Body of pancreas (tissue), 4 donors: ENCODE results near the gene ASMTL. TPM values are rescaled to one million over a fixed set of nuclear protein-coding genes. Genes with fewer than 3 reads are reported as not detected.

Source experiments
- ATAC-seq: fragments of 150-250 bp; one replicate; pipeline ENCODE4 v1.9.1; 2016
- DNase-seq, 4 donors: peaks; one replicate each; pipeline ENCODE4 v3.0.0-alpha.2; 2019
- H3K27ac ChIP-seq, 4 donors: fragments of 200-600 bp; sonication (generic); 1 replicate in 3 of 4; 2 replicates in 1 of 4; pipeline versions ENCODE4 v1.5.1 to v1.6.1; 2016 to 2019; ENCODE audit warnings: mild to moderate bottlenecking in 1 of 4, mixed read lengths in 1 of 4, moderate library complexity in 1 of 4
- H3K27me3 ChIP-seq, 2 donors: fragments of 200-600 bp; sonication (generic); one replicate each; pipeline ENCODE4 v1.6.0; 2016; ENCODE audit warnings: mild to moderate bottlenecking in 1 of 2
- H3K36me3 ChIP-seq, 2 donors: fragments of 200-600 bp; sonication (generic); replicated peaks in 1 of 2; 2 replicates each; pipeline ENCODE4 v1.5.1; 2016; ENCODE audit warnings: low read depth in 2 of 2; ENCODE audit not compliant: insufficient read depth in 1 of 2
- H3K4me1 ChIP-seq: fragments of 200-600 bp; sonication (generic); one replicate; pipeline ENCODE4 v1.6.0; 2016
- H3K4me3 ChIP-seq, 2 donors: fragments of 200-600 bp; sonication (generic); 1 replicate in 1 of 2; 2 replicates in 1 of 2; pipeline ENCODE4 v1.5.1; 2016 to 2019
- H3K9me3 ChIP-seq, 3 donors: fragments of 200-600 bp; sonication (generic); 1 replicate in 2 of 3; 2 replicates in 1 of 3; pipeline ENCODE4 v1.5.1; 2016
- POLR2A ChIP-seq, 3 donors: fragments of 450-650 bp; IDR thresholded peaks; one replicate each; pipeline ENCODE4 v1.6.1; 2016; ENCODE audit warnings: antibody characterized with exemption in 3 of 3, mild to moderate bottlenecking in 2 of 3
- WGBS, 2 donors: methylation state at CpG; one replicate each; pipeline ENCODE4 v1.1.5; 2017; 5-methylcytosine and 5-hydroxymethylcytosine counted together
- intact Hi-C: fragments of 100-400 bp; cut with DNase I; formaldehyde crosslinking; loops from one replicate; pipeline ENCODE4 v1.15.1; 2023
- total RNA-seq, 2 donors: library from RNA; depleted of rRNA; stranded (reverse); fragments of >200 nt; gene quantifications; one replicate each; pipeline ENCODE4 v1.1.0, GENCODE V29; 2016
- TF ChIP-seq, protein P1 (sequence below), 7 experiments: fragments of 450-650 bp in 4 of 7; fragments of 200-600 bp in 3 of 7; sonication (generic) in 3 of 7; IDR thresholded peaks; one replicate each; pipeline ENCODE4 v1.5.1; 2016 to 2019; ENCODE audit warnings: antibody characterized with exemption in 7 of 7

ASMTL gene
- total RNA-seq, 2 donors from 2014 or later = 16.5 to 18.9 TPM

DNA sequence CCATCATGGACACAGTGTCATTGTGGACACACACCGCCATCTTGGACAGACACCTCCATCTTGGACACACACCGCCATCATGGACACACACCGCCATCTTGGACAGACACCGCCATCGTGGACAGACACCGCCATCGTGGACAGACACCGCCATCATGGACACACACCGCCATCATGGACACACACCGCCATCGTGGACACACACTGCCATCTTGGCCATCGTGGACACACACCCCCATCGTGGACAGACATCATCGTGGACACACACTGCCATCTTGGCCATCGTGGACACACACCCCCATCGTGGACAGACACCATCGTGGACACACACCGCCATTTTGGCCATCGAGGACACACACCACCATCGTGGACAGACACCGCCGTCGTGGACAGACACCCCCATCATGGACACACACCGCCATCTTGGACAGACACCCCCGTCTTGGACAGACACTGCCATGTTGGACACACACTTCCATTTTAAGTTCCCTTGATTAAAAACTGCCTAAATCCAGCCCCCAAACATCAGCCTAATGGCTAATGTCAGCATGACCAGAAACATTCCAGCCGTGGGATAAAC lies 9.1 kb downstream of the ASMTL start:
- DNase-seq = peak in 1 of 4 donors; percentile 1
- Histone ChIP-seq H3K4me3 (no peak overlapping the region), H3K27me3 (no peaks in the 10 kb centered on the region), H3K9me3 (no peaks in the 10 kb centered on the region), H3K27ac (no peak overlapping the region), H3K36me3 (peaks cover 0 to 2% of the 10 kb centered on the region in 2 donors), H3K4me1 (no peaks in the 10 kb centered on the region)
- intact Hi-C loops = no loop called here
- no peak for TF ChIP-seq POLR2A (IDR thresholded peaks at IDR 0.05)
- TF ChIP-seq, protein P1, sequence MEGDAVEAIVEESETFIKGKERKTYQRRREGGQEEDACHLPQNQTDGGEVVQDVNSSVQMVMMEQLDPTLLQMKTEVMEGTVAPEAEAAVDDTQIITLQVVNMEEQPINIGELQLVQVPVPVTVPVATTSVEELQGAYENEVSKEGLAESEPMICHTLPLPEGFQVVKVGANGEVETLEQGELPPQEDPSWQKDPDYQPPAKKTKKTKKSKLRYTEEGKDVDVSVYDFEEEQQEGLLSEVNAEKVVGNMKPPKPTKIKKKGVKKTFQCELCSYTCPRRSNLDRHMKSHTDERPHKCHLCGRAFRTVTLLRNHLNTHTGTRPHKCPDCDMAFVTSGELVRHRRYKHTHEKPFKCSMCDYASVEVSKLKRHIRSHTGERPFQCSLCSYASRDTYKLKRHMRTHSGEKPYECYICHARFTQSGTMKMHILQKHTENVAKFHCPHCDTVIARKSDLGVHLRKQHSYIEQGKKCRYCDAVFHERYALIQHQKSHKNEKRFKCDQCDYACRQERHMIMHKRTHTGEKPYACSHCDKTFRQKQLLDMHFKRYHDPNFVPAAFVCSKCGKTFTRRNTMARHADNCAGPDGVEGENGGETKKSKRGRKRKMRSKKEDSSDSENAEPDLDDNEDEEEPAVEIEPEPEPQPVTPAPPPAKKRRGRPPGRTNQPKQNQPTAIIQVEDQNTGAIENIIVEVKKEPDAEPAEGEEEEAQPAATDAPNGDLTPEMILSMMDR (IDR thresholded peaks at IDR 0.05) = no peak
- ATAC-seq = no peak
- 80 to 85% methylated on average over 18 to 26 of the region's 26 CpGs for WGBS, 2 donors

DNA sequence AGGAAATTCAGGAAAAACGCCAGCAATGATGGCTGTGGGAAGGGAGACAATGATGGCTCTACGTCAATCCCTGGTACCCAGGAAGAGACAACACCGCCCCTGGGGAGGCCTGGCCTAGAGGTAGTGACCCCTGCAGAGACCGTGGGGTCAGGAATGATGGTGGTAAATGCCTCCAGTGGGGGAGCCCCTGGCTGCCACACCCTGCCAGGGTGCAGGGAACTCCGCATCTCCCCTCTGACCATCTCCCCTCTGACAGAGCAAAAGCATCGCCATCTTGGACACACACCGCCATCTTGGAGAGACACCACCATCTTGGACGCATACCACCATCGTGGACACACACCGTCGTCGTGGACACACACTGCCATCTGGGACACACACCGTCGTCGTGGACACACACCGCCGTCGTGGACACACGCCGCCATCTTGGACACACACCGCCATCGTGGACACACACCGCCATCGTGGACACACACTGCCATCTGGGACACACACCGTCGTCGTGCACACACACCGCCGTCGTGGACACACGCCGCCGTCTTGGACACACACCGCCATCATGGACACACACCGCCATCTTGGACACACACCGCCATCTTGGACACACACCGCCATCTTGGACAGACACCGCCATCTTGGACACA lies 9.9 kb downstream of the ASMTL start:
- WGBS, 2 donors = 82 to 84% methylated on average over 30 to 34 of the region's 38 CpGs
- Histone ChIP-seq H3K36me3 (peaks cover 0 to 3% of the 10 kb centered on the region in 2 donors), H3K4me1 (no peaks in the 10 kb centered on the region), H3K9me3 (no peaks in the 10 kb centered on the region), H3K4me3 (no peak overlapping the region), H3K27me3 (no peaks in the 10 kb centered on the region), H3K27ac (no peak overlapping the region)
- DNase-seq (no peak), ATAC-seq (no peak)
- no peak for TF ChIP-seq POLR2A (IDR thresholded peaks at IDR 0.05)
- TF ChIP-seq, protein P1 (IDR thresholded peaks at IDR 0.05) = no peak
- intact Hi-C loops = no loop called here

DNA sequence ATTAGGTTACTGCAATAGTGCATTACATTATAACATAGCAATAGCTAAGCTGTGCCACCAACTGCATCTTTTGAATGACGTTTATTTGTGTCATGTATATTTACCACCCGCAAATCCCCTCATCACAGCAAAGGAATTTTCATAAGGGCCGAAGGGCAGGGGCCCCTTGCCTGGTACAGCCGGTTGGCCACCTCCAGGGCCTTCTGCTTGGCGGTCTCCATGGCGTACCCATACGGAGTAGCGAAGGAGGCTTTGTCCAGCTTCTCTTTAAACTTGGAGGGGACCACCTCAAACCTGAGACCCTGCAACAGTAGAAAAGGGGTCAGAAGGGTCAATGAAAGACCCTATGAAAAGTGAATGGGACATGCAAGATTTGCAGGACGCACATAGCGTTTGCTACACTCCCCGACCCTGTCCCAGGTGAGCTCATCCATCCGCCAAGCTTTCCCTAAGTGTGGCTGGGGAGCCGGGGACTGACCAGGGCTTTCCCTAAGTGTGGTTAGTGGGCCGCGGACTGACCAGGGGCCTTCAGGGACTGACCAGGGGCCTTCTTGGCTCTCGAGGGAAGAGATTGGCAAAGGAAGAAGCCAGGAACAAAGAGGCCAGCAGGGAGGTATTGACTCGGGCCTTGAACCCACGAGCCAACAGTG lies 10.6 kb downstream of the ASMTL start:
- intact Hi-C loops = no loop called here
- H3K4me3 ChIP-seq = no peak overlapping the region

DNA sequence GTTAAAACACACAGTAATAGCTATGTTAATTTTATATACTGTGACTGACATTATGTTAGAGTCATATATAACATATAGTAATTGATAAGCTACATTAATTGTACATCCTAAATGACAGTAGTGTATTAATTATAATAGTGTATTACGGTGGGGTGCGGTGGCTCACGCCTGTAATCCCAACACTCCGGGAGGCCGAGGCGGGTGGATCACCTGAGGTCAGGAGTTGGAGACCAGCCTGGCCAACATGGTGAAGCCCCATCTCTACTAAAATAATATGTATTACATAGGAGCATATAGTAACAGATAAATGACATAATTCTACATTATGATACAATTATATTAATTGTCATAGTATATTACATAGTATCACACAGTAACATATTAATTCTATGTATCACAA lies 12.2 kb downstream of the ASMTL start:
- Histone ChIP-seq H3K4me3 (no peak overlapping the region), H3K4me1 (no peaks in the 10 kb centered on the region), H3K36me3 (peaks cover 0 to 3% of the 10 kb centered on the region in 2 donors), H3K27me3 (no peaks in the 10 kb centered on the region), H3K27ac (no peak overlapping the region), H3K9me3 (no peaks in the 10 kb centered on the region)
- intact Hi-C loops = no loop called here
- no peak for TF ChIP-seq POLR2A (IDR thresholded peaks at IDR 0.05)
- TF ChIP-seq, protein P1 (IDR thresholded peaks at IDR 0.05) = no peak
- 96 to 97% methylated on average over 6 of the region's 6 CpGs for whole genome bisulfite sequencing, 2 donors
- ATAC-seq (no peak), DNase-seq (no peak)

More for the DNA sequence above, 10.6 kb downstream of the ASMTL start:
- Histone ChIP-seq H3K27ac (no peak overlapping the region), H3K36me3 (peaks cover 0 to 3% of the 10 kb centered on the region in 2 donors), H3K27me3 (no peaks in the 10 kb centered on the region), H3K9me3 (no peaks in the 10 kb centered on the region), H3K4me1 (no peaks in the 10 kb centered on the region)
- TF ChIP-seq, protein P1 (IDR thresholded peaks at IDR 0.05) = no peak
- no peak for TF ChIP-seq POLR2A (IDR thresholded peaks at IDR 0.05)
- peak in 1 of 4 donors; percentile 5 for DNase-seq
- WGBS, 2 donors = 93 to 94% methylated on average over 18 of the region's 18 CpGs
- ATAC-seq = no peak
